Fibroblast of mammary gland (primary cell): ENCODE measurements around the gene PARD3B.

Experiments used
- DNase-seq: peaks from one replicate; pipeline ENCODE4 v3.0.0-alpha.2; 2010; ENCODE audit warnings: low read depth
- H3K4me3 ChIP-seq: 2 replicates; pipeline ENCODE4 v1.5.1; 2011; ENCODE audit warnings: low read depth, mild to moderate bottlenecking, low read length, moderate library complexity; ENCODE audit not compliant: control insufficient read depth
- CTCF ChIP-seq: conservative IDR thresholded peaks from 2 replicates; pipeline ENCODE4 v1.5.1; 2011; ENCODE audit warnings: low read depth, low read length, inconsistent platforms; ENCODE audit not compliant: control insufficient read depth, insufficient read depth

Gene PARD3B

GRCh38 chr2:204517154-204517553 lies 28.1 kb upstream of the PARD3B start:
- TF ChIP-seq CTCF: no peak
- DNase-seq: no peak
- H3K4me3 ChIP-seq: no peak overlapping the region

GRCh38 chr2:204529795-204530463 lies 15.3 kb upstream of the PARD3B start:
- no peak overlapping the region for H3K4me3 ChIP-seq
- no peak for TF ChIP-seq CTCF
- no peak for DNase-seq

- H3K4me3 ChIP-seq: no peak overlapping the region
- TF ChIP-seq CTCF: no peak
Observed at GRCh38 chr2:204530464-204530805, 14.8 kb upstream of the PARD3B start.

GRCh38 chr2:204533629-204534370 lies 11.5 kb upstream of the PARD3B start:
- peak; percentile 23 for DNase-seq
- H3K4me3 ChIP-seq: no peak overlapping the region
- TF ChIP-seq CTCF: no peak

More at GRCh38 chr2:204530464-204530805, 14.8 kb upstream of the PARD3B start:
- no peak for DNase-seq

- no peak overlapping the region for H3K4me3 ChIP-seq
- DNase-seq: no peak
- no peak for TF ChIP-seq CTCF
Observed at GRCh38 chr2:204535356-204535755, 9.9 kb upstream of the PARD3B start.

- no peak for DNase-seq
- H3K4me3 ChIP-seq: no peak overlapping the region
- TF ChIP-seq CTCF: no peak
Observed at GRCh38 chr2:204535764-204536163, 9.5 kb upstream of the PARD3B start.
